Measurements from ENCODE around the gene ABHD5.

ABHD5 gene

DNA sequence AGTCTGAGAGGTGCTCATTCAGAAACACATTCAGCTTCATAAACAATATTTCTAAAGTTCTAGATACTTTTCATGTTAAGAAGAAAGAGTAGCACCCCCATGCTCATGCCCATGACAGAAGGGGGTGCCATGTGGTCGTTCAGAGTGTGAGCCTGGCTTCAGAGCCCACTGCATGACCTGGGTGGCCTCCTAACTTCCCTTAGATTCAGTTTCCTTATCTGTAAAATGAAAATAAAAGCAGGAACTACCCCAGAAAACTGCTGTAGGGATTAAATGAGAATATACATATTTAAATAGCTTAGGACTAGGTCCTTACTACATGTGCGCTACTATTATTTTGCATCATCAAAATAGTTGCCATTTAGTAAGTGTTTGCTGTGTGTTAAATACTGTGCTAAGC is 69.2 kb downstream of the ABHD5 start:
- TF ChIP-seq, protein P1, sequence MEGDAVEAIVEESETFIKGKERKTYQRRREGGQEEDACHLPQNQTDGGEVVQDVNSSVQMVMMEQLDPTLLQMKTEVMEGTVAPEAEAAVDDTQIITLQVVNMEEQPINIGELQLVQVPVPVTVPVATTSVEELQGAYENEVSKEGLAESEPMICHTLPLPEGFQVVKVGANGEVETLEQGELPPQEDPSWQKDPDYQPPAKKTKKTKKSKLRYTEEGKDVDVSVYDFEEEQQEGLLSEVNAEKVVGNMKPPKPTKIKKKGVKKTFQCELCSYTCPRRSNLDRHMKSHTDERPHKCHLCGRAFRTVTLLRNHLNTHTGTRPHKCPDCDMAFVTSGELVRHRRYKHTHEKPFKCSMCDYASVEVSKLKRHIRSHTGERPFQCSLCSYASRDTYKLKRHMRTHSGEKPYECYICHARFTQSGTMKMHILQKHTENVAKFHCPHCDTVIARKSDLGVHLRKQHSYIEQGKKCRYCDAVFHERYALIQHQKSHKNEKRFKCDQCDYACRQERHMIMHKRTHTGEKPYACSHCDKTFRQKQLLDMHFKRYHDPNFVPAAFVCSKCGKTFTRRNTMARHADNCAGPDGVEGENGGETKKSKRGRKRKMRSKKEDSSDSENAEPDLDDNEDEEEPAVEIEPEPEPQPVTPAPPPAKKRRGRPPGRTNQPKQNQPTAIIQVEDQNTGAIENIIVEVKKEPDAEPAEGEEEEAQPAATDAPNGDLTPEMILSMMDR (IDR thresholded peaks at IDR 0.05), result no peak

GRCh38 chr3:43760938-43761337 is 70.2 kb downstream of the ABHD5 start:
- TF ChIP-seq, protein P1 (IDR thresholded peaks at IDR 0.05), result no peak

DNA sequence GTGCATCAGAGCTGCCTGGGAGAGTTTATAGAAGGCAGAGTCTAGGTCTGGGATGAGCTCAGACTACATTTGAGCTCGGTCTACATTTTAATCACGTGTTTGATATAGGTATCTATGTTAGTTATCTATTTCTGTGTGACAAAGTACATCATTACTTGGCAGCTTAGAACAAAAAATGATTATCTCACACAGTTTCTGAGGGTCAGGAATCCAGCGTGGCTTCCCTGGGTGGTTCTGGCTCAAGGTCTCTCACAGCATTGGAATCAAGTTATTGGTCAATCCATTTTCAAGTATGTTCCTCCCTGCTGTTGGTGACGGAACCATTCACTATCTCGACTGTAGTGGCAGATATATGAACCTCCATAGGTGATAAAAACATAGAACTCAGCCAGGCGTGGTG is 71.7 kb downstream of the ABHD5 start:
- TF ChIP-seq, protein P1 (IDR thresholded peaks at IDR 0.05), result no peak

GRCh38 chr3:43764056-43764455 is 73.3 kb downstream of the ABHD5 start:
- TF ChIP-seq, protein P1 (IDR thresholded peaks at IDR 0.05), result no peak

DNA sequence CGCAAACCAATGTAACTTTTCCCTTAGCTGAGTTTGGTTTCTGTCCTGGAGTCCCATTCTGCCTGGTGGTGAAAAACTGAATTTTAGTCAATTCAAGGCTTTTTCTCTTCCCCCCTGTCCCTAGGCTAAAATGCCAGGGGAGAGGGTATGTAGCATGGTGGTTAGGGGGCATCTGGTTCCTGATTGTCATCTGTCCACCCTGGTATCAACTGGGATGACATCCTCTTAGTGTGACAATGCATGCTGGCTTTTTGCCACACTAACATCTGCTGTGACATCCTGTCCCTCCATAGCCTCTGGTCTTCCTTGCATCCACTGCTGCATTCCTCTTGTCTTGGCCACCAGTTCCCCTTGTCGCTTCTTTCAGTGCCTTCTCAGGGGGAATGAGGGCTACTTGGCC is 73.7 kb downstream of the ABHD5 start:
- TF ChIP-seq, protein P1 (IDR thresholded peaks at IDR 0.05), result no peak

GRCh38 chr3:43765521-43765971 is 74.8 kb downstream of the ABHD5 start:
- TF ChIP-seq, protein P1 (IDR thresholded peaks at IDR 0.05), result no peak

- TF ChIP-seq, protein P1 (IDR thresholded peaks at IDR 0.05), result no peak
Observed at GRCh38 chr3:43766672-43767465, 76.1 kb downstream of the ABHD5 start.

All from LNCAP (cell line).